Left lobe of liver (tissue), 2 donors: ENCODE results near the gene GPC5. TPM values are rescaled to one million over a fixed set of nuclear protein-coding genes. Genes with fewer than 3 reads are reported as not detected.

ENCODE experiments used
- ATAC-seq: fragments of 200-7000 bp; cut with Tn5 transposase; one replicate; pipeline ENCODE4 v1.9.1; 2020; ENCODE audit warnings: mild to moderate bottlenecking, moderate library complexity
- DNase-seq: peaks from one replicate; pipeline ENCODE4 v3.0.0-alpha.2; 2020; ENCODE audit warnings: low spot score
- total RNA-seq: library from RNA; stranded (reverse); gene quantifications from one replicate; pipeline ENCODE4 v1.2.1, GENCODE V29; 2021
- donor health status: DM: no; HTN: no; CAD: no; lungs with moderate emphysema.
- donor health status: DM: no; HTN: yes; CAD: no.

GPC5 gene
- total RNA-seq, 1 donor from 2014 or later: 0.65 TPM

GRCh38 chr13:91946498-91947070 is 548.2 kb downstream of the GPC5 start:
- DNase-seq (no peak), ATAC-seq (peak; percentile 87)

GRCh38 chr13:91948736-91949135 is 550.3 kb downstream of the GPC5 start:
- no peak for ATAC-seq
- no peak for DNase-seq

- ATAC-seq (no peak), DNase-seq (no peak)
Measured at GRCh38 chr13:91950803-91951202, 552.4 kb downstream of the GPC5 start.

GRCh38 chr13:91955546-91956355 is 557.3 kb downstream of the GPC5 start:
- DNase-seq: no peak

DNA sequence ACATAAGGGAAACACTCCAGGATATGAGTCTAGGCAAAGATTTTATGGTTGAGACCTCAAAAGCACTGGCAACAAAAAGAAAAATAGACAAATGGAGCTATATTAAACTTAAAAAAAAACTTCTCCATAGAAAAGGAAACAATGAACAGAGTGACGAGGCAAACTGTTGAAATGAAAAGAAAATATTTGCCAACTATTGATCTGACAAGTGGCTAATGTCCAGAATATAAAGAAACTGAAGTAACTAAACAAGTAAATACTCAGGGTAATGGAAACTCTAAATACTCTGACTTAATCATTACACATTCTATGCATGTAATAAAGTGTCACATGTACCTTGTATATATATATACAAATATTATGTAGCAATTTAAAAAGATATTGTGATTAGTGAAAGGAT is 562.5 kb downstream of the GPC5 start:
- ATAC-seq (no peak), DNase-seq (no peak)

More at GRCh38 chr13:91955546-91956355, 557.3 kb downstream of the GPC5 start:
- no peak for ATAC-seq

DNA sequence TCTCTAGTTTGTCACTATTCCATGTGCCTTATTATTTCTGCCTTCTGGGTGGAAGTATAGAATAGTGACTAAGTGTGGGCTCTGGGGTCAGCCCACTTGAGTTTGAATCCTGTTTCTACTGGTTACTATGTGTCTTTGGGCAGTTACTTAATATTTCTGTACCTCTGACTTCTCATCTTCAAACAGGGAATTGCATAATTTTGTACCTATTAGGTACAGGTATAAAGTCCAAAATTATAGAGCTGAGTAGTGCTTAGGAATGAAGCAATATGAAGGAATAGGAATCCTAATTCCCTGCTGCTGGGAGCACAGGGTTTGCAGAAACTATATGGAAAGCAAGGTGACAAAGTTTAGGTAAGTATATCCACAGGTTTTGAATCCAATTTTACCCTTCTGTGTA is 564.5 kb downstream of the GPC5 start:
- ATAC-seq (no peak), DNase-seq (no peak)

GRCh38 chr13:91965511-91965910 is 567.1 kb downstream of the GPC5 start:
- ATAC-seq (no peak), DNase-seq (no peak)

DNA sequence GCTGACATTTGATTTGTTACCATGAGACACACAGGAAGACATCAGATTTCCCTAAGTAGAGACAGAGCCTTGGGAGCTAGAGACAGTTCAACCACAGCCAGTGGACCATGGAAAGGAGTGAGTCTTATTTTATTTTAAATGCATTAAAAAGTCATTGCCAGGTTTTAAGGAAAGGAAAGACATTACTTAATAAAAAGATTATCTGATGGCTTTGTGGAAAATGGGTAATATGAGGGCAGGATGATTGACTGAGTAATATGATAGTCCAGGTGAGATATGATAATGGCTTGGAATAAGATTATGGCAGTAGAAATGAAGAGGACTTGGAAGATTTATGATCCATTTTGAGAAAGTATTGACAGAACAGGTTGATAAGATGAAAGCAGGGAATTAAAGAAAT is 580.1 kb downstream of the GPC5 start:
- no peak for ATAC-seq
- DNase-seq: no peak

DNA sequence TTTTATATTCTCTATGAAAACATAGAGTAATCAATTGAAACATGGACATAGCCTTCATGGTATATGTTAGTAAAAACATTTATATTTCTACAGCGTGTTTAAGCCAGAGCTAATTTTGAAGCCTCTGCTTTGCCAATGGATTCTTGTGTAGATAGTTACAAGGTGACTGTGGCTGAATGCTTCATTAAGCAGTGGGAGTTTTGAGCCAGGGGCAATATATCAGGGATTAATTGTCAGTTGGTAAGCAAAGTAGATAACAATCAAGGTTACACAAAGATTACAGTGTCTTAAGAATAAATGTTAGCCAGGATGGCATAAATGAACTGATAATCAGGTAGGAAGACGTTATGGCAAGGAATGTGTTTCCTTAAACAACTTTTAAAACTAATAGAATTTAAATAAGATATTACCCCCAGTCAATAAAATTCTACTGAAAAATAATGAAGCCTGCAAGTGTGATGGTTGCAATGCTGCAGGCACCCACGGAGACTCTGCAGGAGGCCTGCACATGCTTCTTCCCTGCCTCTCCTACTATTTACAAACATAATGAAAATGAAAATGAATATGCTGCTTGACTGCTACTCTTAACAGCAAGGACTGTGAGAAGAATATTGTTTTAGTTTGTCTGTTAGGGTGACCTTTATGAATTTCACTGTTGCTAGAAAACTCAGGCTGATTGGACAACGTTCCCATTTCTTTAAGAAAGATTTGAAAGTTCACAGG is 588.5 kb downstream of the GPC5 start:
- ATAC-seq (no peak), DNase-seq (no peak)

- no peak for ATAC-seq
- DNase-seq: no peak
Measured at GRCh38 chr13:91988331-91988730, 589.9 kb downstream of the GPC5 start.

- DNase-seq: no peak
Measured at GRCh38 chr13:92012787-92013186, 614.4 kb downstream of the GPC5 start.

GRCh38 chr13:92017737-92018136 is 619.3 kb downstream of the GPC5 start:
- ATAC-seq (no peak), DNase-seq (no peak)

More at GRCh38 chr13:92012787-92013186, 614.4 kb downstream of the GPC5 start:
- ATAC-seq: no peak

DNA sequence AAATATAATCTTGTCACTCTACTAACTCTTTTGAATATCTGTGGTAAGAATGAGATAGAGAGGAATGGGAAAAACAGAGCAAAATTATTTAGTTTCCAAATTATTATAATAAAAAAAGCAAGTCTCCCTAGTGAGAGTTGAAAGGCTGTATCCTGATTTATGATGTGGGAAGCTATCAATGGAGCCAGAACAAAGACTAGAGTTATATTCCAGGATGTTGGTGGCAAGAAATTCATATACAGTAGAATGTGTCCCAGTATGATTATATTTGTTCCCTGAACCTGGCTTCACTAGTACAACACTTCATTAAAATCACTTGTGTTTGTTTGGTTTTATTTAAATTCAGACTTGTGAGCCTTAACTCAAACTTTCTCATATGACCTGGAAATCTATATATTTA is 630.3 kb downstream of the GPC5 start:
- ATAC-seq (no peak), DNase-seq (no peak)

GRCh38 chr13:92029641-92030040 is 631.2 kb downstream of the GPC5 start:
- ATAC-seq (no peak), DNase-seq (no peak)

DNA sequence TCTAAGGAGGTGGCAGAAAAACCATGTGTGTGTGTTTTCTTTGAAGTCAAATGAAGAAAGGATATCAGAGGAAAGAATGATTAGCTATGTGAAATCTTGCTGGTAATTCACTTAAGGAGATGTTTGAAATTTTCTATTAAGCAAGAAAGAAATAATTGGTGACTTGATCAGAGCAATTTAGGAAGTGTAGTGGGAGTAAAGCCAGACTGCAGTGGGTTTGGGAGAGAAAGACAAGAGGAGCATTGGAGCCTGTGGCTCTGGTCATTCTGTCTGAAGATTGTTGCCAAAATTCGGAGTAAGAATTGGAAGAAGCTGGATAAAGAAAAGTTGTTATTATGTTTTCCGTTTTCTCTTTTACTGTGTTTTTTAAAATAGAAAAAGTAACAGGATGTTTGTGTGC is 640.5 kb downstream of the GPC5 start:
- ATAC-seq: no peak
- DNase-seq: no peak

DNA sequence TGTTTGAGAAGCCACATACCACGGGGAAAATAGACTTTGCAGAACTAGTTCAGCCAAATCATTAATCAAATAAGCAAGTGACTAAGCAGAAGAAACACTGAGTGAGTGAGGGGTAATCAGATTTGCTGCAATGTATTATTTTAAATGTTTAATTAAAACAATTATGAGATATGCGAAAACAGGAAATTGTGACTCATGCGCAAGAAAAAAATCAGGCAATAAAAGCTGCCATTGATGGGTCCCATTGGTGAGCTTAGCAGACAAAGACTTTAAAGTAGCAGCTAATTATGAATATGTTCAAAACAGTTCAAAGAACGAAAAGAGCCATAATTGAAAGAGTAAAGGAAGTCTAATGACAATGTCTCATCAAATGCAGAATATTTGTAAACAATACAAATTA is 644.1 kb downstream of the GPC5 start:
- ATAC-seq (no peak), DNase-seq (no peak)

- ATAC-seq: peak; percentile 68
- DNase-seq: no peak
Measured at GRCh38 chr13:92044351-92044750, 645.9 kb downstream of the GPC5 start.

- peak; percentile 98 for ATAC-seq
- DNase-seq: no peak
Measured at GRCh38 chr13:92054389-92054788, 656.0 kb downstream of the GPC5 start.

DNA sequence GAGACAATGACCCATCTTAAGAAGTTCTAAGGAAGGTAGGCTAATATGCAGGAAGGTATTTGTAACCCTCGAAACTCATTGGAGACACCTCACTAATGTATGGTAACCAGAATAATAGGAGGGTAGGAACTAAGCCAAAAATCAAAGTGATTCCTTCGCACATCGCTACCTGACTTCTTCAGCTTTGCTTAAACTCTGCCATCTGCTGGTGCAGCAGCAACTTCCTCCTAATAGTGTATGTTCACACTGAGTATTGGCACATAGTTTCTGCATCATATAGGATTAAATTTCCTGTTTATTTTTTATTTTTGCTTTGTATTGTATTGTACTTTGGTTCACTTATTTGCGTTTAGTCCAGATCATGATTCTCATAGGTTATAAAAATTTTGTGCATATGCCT is 676.2 kb downstream of the GPC5 start:
- DNase-seq: no peak
- ATAC-seq: peak; percentile 92

- ATAC-seq (no peak), DNase-seq (no peak)
Measured at GRCh38 chr13:92097337-92097903, 699.0 kb downstream of the GPC5 start.

DNA sequence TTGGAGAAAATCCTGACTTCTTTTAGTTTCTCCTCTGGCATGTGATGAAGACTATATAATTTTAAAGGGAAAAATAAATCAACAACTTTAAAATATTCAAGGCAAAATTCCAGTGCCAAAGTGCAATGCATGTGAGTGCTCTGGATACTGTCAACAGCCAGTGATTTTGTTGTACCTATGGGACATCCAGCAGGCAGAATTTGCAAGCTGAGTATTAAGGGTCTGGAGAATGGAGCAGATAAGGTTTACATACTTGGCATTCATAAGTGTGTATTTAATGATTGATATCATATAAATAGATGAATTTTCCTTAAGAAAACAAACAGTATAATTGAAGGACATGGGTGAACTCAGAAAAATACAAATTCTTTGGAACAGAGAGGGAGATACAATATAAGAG is 703.4 kb downstream of the GPC5 start:
- no peak for ATAC-seq
- no peak for DNase-seq
